K562 (cell line): ENCODE data around the gene KLRD1. TPM values are rescaled to one million over a fixed set of nuclear protein-coding genes. Genes with fewer than 3 reads are reported as not detected.

Experiments
- ATAC-seq: fragments of 200-7000 bp; cut with Tn5 transposase; 3 replicates; pipeline ENCODE4 v1.9.1; 2020; ENCODE audit warnings: moderate library complexity
- Bru-seq: library from RNA; stranded (reverse); fragments of 400-500 nt; gene quantifications from one replicate; lab custom pipeline; 2021; lab: Mats Ljungman, UMichigan
- BruChase-seq, 2 experiments: library from RNA; stranded (reverse); fragments of 400-500 nt; gene quantifications; one replicate each; lab custom pipeline; 2021; lab: Mats Ljungman, UMichigan
- BruUV-seq: library from RNA; stranded (reverse); fragments of 400-500 nt; replicated peaks from 2 replicates; lab custom pipeline; 2021; lab: Mats Ljungman, UMichigan
- CTCF ChIA-PET: fragments of 300-600 bp; formaldehyde crosslinking; extraction: SDS; loops from one replicate; lab custom pipeline; 2021; ENCODE audit warnings: low intra/inter-chr PET ratio; lab: Yijun Ruan, JAX
- POLR2A ChIA-PET: fragments of 300-600, 350-650 bp; sonication (Branson Sonifier 250); formaldehyde crosslinking; extraction: SDS; loops from one replicate; lab custom pipeline; 2021; ENCODE audit warnings: antibody characterized with exemption, inconsistent platforms; lab: Yijun Ruan, JAX
- DNase-seq, 4 experiments: peaks; one replicate each; pipeline versions ENCODE4 v3.0.0 to v3.0.0-alpha.2; 2011 to 2018; ENCODE audit warnings: low spot score in 3 of 4, mixed read lengths in 3 of 4; ENCODE audit errors: extremely low read depth in 1 of 4
- FAIRE-seq: peaks from 2 replicates; lab custom pipeline; 2011; peaks lifted over from hg19 to GRCh38; lab: Jason Lieb, UNC
- H2AFZ ChIP-seq: 2 replicates; pipeline ENCODE4 v1.6.0; 2011; ENCODE audit warnings: low read depth, low read length, control low read depth, inconsistent platforms
- H3K27ac ChIP-seq: fragments of 200-600 bp; 3 replicates; pipeline ENCODE4 v1.8.0; 2011; ENCODE audit warnings: low read depth, mild to moderate bottlenecking, control low read depth, inconsistent platforms, low read length, moderate library complexity, mixed read lengths; ENCODE audit errors: extremely low read depth
- H3K27me3 ChIP-seq, 2 experiments: fragments of 300-600 bp in 1 of 2; 2 replicates in 1 of 2; 3 replicates in 1 of 2; pipeline versions ENCODE4 v1.6.0 to v1.8.0; 2011; ENCODE audit warnings: inconsistent platforms in 2 of 2, low read length in 2 of 2, mild to moderate bottlenecking in 1 of 2, mixed read lengths in 1 of 2, moderate library complexity in 1 of 2; ENCODE audit not compliant: control insufficient read depth in 2 of 2, insufficient read depth in 2 of 2
- H3K36me3 ChIP-seq: fragments of 300-600 bp; 3 replicates; pipeline ENCODE4 v1.8.0; 2011; ENCODE audit warnings: mild to moderate bottlenecking, low read length, inconsistent platforms; ENCODE audit not compliant: control insufficient read depth, insufficient read depth
- H3K4me1 ChIP-seq, 2 experiments: fragments of 200-600 bp in 1 of 2; replicated peaks in 1 of 2; 2 replicates in 1 of 2; 3 replicates in 1 of 2; pipeline versions ENCODE4 v1.5.1 to v1.8.0; 2011; ENCODE audit warnings: inconsistent platforms in 2 of 2, low read length in 2 of 2, mild to moderate bottlenecking in 1 of 2, mixed read lengths in 1 of 2, moderate library complexity in 1 of 2; ENCODE audit not compliant: control insufficient read depth in 2 of 2, insufficient read depth in 2 of 2
- H3K4me2 ChIP-seq: 2 replicates; pipeline ENCODE4 v1.6.1; 2011; ENCODE audit warnings: low read length, control low read depth, inconsistent platforms, mixed read lengths; ENCODE audit not compliant: insufficient read depth
- H3K4me3 ChIP-seq: fragments of 200-600 bp; sonication (generic), shearing (Covaris generic); 2 replicates; pipeline ENCODE4 v1.5.1; 2016; ENCODE audit warnings: control low read depth, inconsistent platforms
- H3K79me2 ChIP-seq: fragments of 200-600 bp; 3 replicates; pipeline ENCODE4 v1.8.0; 2011; ENCODE audit warnings: low read length, inconsistent platforms; ENCODE audit not compliant: control insufficient read depth, insufficient read depth
- H3K9ac ChIP-seq, 2 experiments: 2 replicates each; pipeline versions ENCODE4 v1.6.0 to v1.6.1; 2011; ENCODE audit warnings: low read depth in 2 of 2, low read length in 2 of 2, control low read depth in 1 of 2, inconsistent platforms in 1 of 2, mild to moderate bottlenecking in 1 of 2, mixed read lengths in 1 of 2; ENCODE audit not compliant: insufficient read depth in 1 of 2
- H3K9me1 ChIP-seq: one replicate; pipeline ENCODE4 v1.6.0; 2011; ENCODE audit warnings: inconsistent platforms, mild to moderate bottlenecking, low read length, moderate library complexity; ENCODE audit not compliant: control insufficient read depth, insufficient read depth
- H3K9me3 ChIP-seq: replicated peaks from 2 replicates; pipeline ENCODE4 v1.5.1; 2011; ENCODE audit warnings: low read depth, low read length, inconsistent platforms; ENCODE audit not compliant: control insufficient read depth, insufficient read depth
- H4K20me1 ChIP-seq: replicated peaks from 2 replicates; pipeline ENCODE4 v1.6.1; 2011; ENCODE audit warnings: low read length, inconsistent platforms, mixed read lengths; ENCODE audit not compliant: control insufficient read depth, insufficient read depth
- BDP1 ChIP-seq: IDR thresholded peaks from 3 replicates; pipeline ENCODE4 v1.6.1; 2011; ENCODE audit not compliant: insufficient read length, insufficient read depth
- BRD9 ChIP-seq: fragments of 450-650 bp; IDR thresholded peaks from 2 replicates; pipeline ENCODE4 v1.6.1; 2018; ENCODE audit warnings: low read depth; ENCODE audit not compliant: partially characterized antibody
- CHD4 ChIP-seq: fragments of 200-600 bp; sonication (generic); IDR thresholded peaks from 3 replicates; pipeline ENCODE4 v1.6.1; 2012; ENCODE audit warnings: low read depth, mild to moderate bottlenecking, mixed read lengths, low read length, inconsistent platforms; ENCODE audit not compliant: insufficient read depth, insufficient replicate concordance, poor library complexity, severe bottlenecking
- GATAD2A ChIP-seq: fragments of 450-650 bp; IDR thresholded peaks from 2 replicates; pipeline ENCODE4 v1.6.1; 2017
- NEUROD1 ChIP-seq: fragments of 150-350 bp; IDR thresholded peaks from 2 replicates; pipeline ENCODE4 v1.6.1; 2014; ENCODE audit warnings: borderline replicate concordance, low read length, low read depth; ENCODE audit not compliant: partially characterized antibody
- NFYB ChIP-seq: IDR thresholded peaks from 2 replicates; pipeline ENCODE4 v1.6.1; 2011; ENCODE audit warnings: mild to moderate bottlenecking, moderate library complexity; ENCODE audit not compliant: insufficient read length; ENCODE audit errors: extremely low read depth
- PHF21A ChIP-seq: fragments of 450-650 bp; IDR thresholded peaks from 2 replicates; pipeline ENCODE4 v1.6.1; 2017; ENCODE audit warnings: low read depth, borderline replicate concordance
- SAP30 ChIP-seq: fragments of 200-600 bp; sonication (generic); IDR thresholded peaks from 2 replicates; pipeline ENCODE4 v1.6.1; 2012; ENCODE audit warnings: borderline replicate concordance, low read depth, mild to moderate bottlenecking, moderate library complexity, low read length, control low read depth, inconsistent platforms; ENCODE audit not compliant: insufficient read depth, poor library complexity, severe bottlenecking
- STAT5A ChIP-seq: IDR thresholded peaks from 2 replicates; pipeline ENCODE4 v1.6.1; 2012; ENCODE audit warnings: low read length, inconsistent platforms, borderline replicate concordance
- TEAD4 ChIP-seq, 2 experiments: sonication (generic) in 1 of 2; formaldehyde crosslinking in 1 of 2; IDR thresholded peaks; 2 replicates each; pipeline versions ENCODE4 v1.6.1 to v1.8.0; 2012 to 2022; ENCODE audit warnings: borderline replicate concordance in 1 of 2, inconsistent platforms in 1 of 2, low read length in 1 of 2, mild to moderate bottlenecking in 1 of 2, missing genetic modification reagents in 1 of 2
- ZFP36 ChIP-seq: fragments of 150-350 bp; IDR thresholded peaks from 2 replicates; pipeline ENCODE4 v1.6.1; 2018; ENCODE audit warnings: low read length, low read depth; ENCODE audit not compliant: partially characterized antibody
- ZNF408 ChIP-seq: fragments of 250-450 bp; sonication (Bioruptor Pico); IDR thresholded peaks from 2 replicates; pipeline ENCODE4 v1.4.0; 2020; ENCODE audit warnings: low read depth, mild to moderate bottlenecking, moderate library complexity
- ZNF583 ChIP-seq: fragments of 250-450 bp; sonication (Bioruptor Pico); IDR thresholded peaks from 2 replicates; pipeline ENCODE4 v1.4.0; 2020
- WGBS: fragments of 100-300 bp; shearing (Covaris generic); methylation state at CpG from one replicate; pipeline ENCODE4 v1.1.6; 2016; ENCODE audit warnings: low coverage, mixed read lengths; ENCODE audit not compliant: insufficient coverage; ENCODE audit errors: missing lambda C conversion rate; 5-methylcytosine and 5-hydroxymethylcytosine counted together
- in situ Hi-C: fragments of 300-500 bp; cut with MboI; formaldehyde crosslinking; loops from 4 replicates; pipeline ENCODE4 v1.15.0; 2018; ENCODE audit warnings: inconsistent platforms, mixed read lengths
- intact Hi-C: fragments of 100-400 bp; cut with micrococcal nuclease; formaldehyde crosslinking; loops from 2 replicates; pipeline ENCODE4 v1.14.2; 2022
- long read RNA-seq, 3 experiments: library from polyadenylated mRNA in 2 of 3; library from RNA in 1 of 3; unstranded in 2 of 3; stranded (forward) in 1 of 3; transcript quantifications; one replicate each; pipeline ENCODE4 v2.0.0, GENCODE V29; 2019 to 2022
- polyA minus RNA-seq, 3 experiments: library from RNA; depleted of rRNA, polyadenylated mRNA; stranded (reverse); fragments of >200 nt; gene quantifications; 2 replicates each; pipeline ENCODE4 v1.2.3, GENCODE V29; 2011
- polyA plus RNA-seq, 8 experiments: library from polyadenylated mRNA; depleted of rRNA in 4 of 8; stranded (reverse) in 5 of 8; unstranded in 3 of 8; fragments of >200 nt; fragmentation: Nextera tagmentation in 2 of 8; fragmentation: Illumina TruSeq in 1 of 8; extraction: Ambion mirVana in 2 of 8; extraction: Trizol in 1 of 8; gene quantifications; 2 replicates each; pipeline versions ENCODE4 v1.2.1 to v1.2.3, GENCODE V29; 2011 to 2014; ENCODE audit warnings: inconsistent platforms in 1 of 8, missing spikeins in 1 of 8
- total RNA-seq, 7 experiments: library from RNA; depleted of rRNA in 6 of 7; stranded (reverse); fragments of >200 nt in 6 of 7; fragmentation: Illumina TruSeq in 2 of 7; extraction: Trizol in 2 of 7; gene quantifications; 2 replicates each; pipeline versions ENCODE4 v1.2.1 to v1.2.3, GENCODE V29; 2011 to 2021; ENCODE audit warnings: low replicate concordance in 1 of 7
- TF ChIP-seq, protein P1 (sequence below): fragments of 250-450 bp; sonication (Bioruptor Pico); IDR thresholded peaks from 2 replicates; pipeline ENCODE4 v1.5.0; 2020; ENCODE audit warnings: mild to moderate bottlenecking

The KLRD1 gene, protein sequence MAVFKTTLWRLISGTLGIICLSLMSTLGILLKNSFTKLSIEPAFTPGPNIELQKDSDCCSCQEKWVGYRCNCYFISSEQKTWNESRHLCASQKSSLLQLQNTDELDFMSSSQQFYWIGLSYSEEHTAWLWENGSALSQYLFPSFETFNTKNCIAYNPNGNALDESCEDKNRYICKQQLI
- total RNA-seq (2011; cell fraction: chromatin; rRNA removed; ENCODE audit: low replicate concordance), result 0.11 TPM in 1 of 2 replicates, not detected in the other
- total RNA-seq (2011; cell fraction: nucleolus; rRNA removed), result not detected in 2 replicates
- total RNA-seq (2011; cell fraction: nucleoplasm; rRNA removed), result 0.15 TPM in 1 of 2 replicates, not detected in the other
- total RNA-seq (2014; rRNA removed) (not detected in 2 replicates), total RNA-seq (2014; rRNA removed; fragmentation: Illumina TruSeq; extraction: Trizol) (not detected in 2 replicates), total RNA-seq (2015; rRNA removed; fragmentation: Illumina TruSeq; extraction: Trizol) (not detected in 2 replicates), total RNA-seq (2021) (not detected in 2 replicates), polyA plus RNA-seq (2011; rRNA removed) (not detected in 2 replicates), polyA plus RNA-seq (2014; fragmentation: Illumina TruSeq; extraction: Trizol) (not detected in 2 replicates), polyA plus RNA-seq (2014; fragmentation: Nextera tagmentation; extraction: Ambion mirVana) (not detected), polyA plus RNA-seq (2014; rRNA removed) (not detected in 2 replicates), polyA minus RNA-seq (2011; rRNA and poly(A)+ RNA removed) (not detected in 2 replicates), Bru-seq, nascent RNA (not detected), BruChase-seq, experiment 1, labeled RNA remaining after a 2-hour chase (percentile 7 among the genes with signal in this experiment), BruChase-seq, experiment 2, labeled RNA remaining after a 6-hour chase (percentile 12 among the genes with signal in this experiment)
- under 0.01 TPM in 1 of 2 replicates, not detected in the other for polyA plus RNA-seq (2011; cell fraction: cytosol; rRNA removed)
- not detected in 2 replicates for polyA plus RNA-seq (2011; cell fraction: nucleus; rRNA removed)
- polyA plus RNA-seq (2012), result 0.01 TPM in 1 of 2 replicates, not detected in the other
- not detected in 2 replicates for polyA minus RNA-seq (2011; cell fraction: cytosol; rRNA and poly(A)+ RNA removed)
- polyA minus RNA-seq (2011; cell fraction: nucleus; rRNA and poly(A)+ RNA removed), result not detected in 2 replicates
- long read RNA-seq, experiment 1, result 0 reads
- long read RNA-seq, experiment 2, result 0 reads
- long read RNA-seq, experiment 3, result 0 reads

DNA sequence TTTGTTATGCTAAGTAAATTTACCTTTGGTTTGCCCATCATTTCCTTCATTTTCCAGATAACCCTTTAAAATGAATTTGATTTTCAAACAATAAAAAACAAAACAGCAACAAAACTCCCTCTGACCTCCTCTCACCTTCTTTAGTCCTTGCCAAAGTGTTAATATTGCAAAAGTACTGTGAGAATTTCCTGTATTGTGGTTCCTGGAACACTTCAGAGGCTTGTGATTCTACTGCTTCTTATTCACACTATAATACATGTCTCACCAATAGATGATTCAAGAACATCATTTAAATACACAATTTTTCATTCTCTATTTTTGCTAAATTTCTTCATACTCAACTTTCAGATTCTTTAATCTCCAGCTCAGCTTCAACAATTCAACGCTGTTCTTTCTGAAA, at the start of gene KLRD1:
Gene KLRD1 (plus strand): TSS at position 241 of the 400 bp plus-strand sequence. CDS start 208 bp downstream, outside the sequence.
- no TSS peak for BruUV-seq

More for the DNA sequence above, at the start of gene KLRD1:
- Histone ChIP-seq H3K27me3 (no peaks in the 10 kb centered on the region), H3K4me2 (no peak within 1 kb of the TSS), H3K4me3 (no peak within 1 kb of the TSS), H3K4me1 (no peaks in the 10 kb centered on the region), H3K9ac (no peak within 1 kb of the TSS), H2AFZ (no peak within 1 kb of the TSS), H4K20me1 (no peaks in the 10 kb centered on the region), H3K9me3 (no peaks in the 10 kb centered on the region), H3K79me2 (no peaks in the 10 kb centered on the region), H3K27ac (no peak within 1 kb of the TSS), H3K9me1 (no peaks in the 10 kb centered on the region), H3K36me3 (no peaks in the 10 kb centered on the region)
- intact Hi-C loops (no loop called here), in situ Hi-C loops (no loop called here)
- POLR2A ChIA-PET, result no interaction called here
- TF ChIP-seq TEAD4 (IDR thresholded peaks at IDR 0.05; ENCODE audit: low read length) (no peak), TEAD4 (CRISPR knock-in tag; IDR thresholded peaks at IDR 0.05; ENCODE audit: borderline replicate concordance) (no peak), GATAD2A (no peak), BRD9 (no peak), STAT5A (no peak), SAP30 (no peak), NFYB (no peak), CHD4 (no peak), PHF21A (no peak), ZFP36 (no peak), ZNF583 (no peak), NEUROD1 (no peak), ZNF408 (CRISPR knock-in tag) (no peak), BDP1 (no peak)
- TF ChIP-seq, protein P1, sequence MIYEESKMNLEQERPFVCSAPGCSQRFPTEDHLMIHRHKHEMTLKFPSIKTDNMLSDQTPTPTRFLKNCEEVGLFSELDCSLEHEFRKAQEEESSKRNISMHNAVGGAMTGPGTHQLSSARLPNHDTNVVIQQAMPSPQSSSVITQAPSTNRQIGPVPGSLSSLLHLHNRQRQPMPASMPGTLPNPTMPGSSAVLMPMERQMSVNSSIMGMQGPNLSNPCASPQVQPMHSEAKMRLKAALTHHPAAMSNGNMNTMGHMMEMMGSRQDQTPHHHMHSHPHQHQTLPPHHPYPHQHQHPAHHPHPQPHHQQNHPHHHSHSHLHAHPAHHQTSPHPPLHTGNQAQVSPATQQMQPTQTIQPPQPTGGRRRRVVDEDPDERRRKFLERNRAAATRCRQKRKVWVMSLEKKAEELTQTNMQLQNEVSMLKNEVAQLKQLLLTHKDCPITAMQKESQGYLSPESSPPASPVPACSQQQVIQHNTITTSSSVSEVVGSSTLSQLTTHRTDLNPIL (CRISPR knock-in tag), result no peak
- FAIRE-seq (no peak), ATAC-seq (no peak), DNase-seq (no peak)
- WGBS, result 7% methylated on average over 1 of the region's 1 CpG
- CTCF ChIA-PET, result no interaction called here
